B cell (primary cell): ENCODE measurements around the gene IMP3. TPM values are rescaled to one million over a fixed set of nuclear protein-coding genes. Genes with fewer than 3 reads are reported as not detected.

Source experiments
- ATAC-seq: fragments of 200-7000 bp; cut with Tn5 transposase; one replicate; pipeline ENCODE4 v1.10.0; 2021; ENCODE audit warnings: low read depth, mild to moderate bottlenecking, moderate number of reproducible peaks, moderate library complexity
- CTCF ChIA-PET: fragments of 350-600 bp; sonication (Branson Sonifier 250); formaldehyde crosslinking; loops from one replicate; lab custom pipeline; 2021; ENCODE audit warnings: antibody characterized with exemption, inconsistent platforms; lab: Charles Lee
- POLR2A ChIA-PET: fragments of 350-600 bp; sonication (Branson Sonifier 250); formaldehyde crosslinking; loops from one replicate; lab custom pipeline; 2021; ENCODE audit warnings: antibody characterized with exemption; lab: Charles Lee
- DNase-seq: peaks from one replicate; pipeline ENCODE4 v3.0.0; 2013
- H2AFZ ChIP-seq: 2 replicates; pipeline ENCODE4 v1.6.1; 2012; ENCODE audit warnings: mild to moderate bottlenecking, low read depth, low read length; ENCODE audit not compliant: insufficient read depth, poor library complexity, severe bottlenecking
- H3K27ac ChIP-seq, 2 donors: 1 replicate in 1 of 2; 2 replicates in 1 of 2; pipeline ENCODE4 v1.5.1; 2012 to 2013; ENCODE audit warnings: low read length in 2 of 2, mild to moderate bottlenecking in 2 of 2, moderate library complexity in 1 of 2
- H3K27me3 ChIP-seq, 4 experiments: fragments of 200-600 bp in 1 of 4; sonication (generic) in 1 of 4; replicated peaks in 1 of 4; 1 replicate in 2 of 4; 2 replicates in 2 of 4; pipeline versions ENCODE4 v1.6.1 to v1.7.0; 2013 to 2016; ENCODE audit warnings: low read length in 3 of 4, mild to moderate bottlenecking in 2 of 4, mixed read lengths in 1 of 4, moderate library complexity in 1 of 4; ENCODE audit not compliant: insufficient read depth in 4 of 4, control insufficient read depth in 3 of 4; ENCODE audit errors: control extremely low read depth in 1 of 4
- H3K36me3 ChIP-seq, 2 experiments: replicated peaks in 1 of 2; 1 replicate in 1 of 2; 2 replicates in 1 of 2; pipeline versions ENCODE4 v1.6.1 to v1.7.1; 2013; ENCODE audit warnings: low read length in 1 of 2; ENCODE audit not compliant: insufficient read depth in 2 of 2, control insufficient read depth in 1 of 2; ENCODE audit errors: control extremely low read depth in 1 of 2, extremely low read depth in 1 of 2
- H3K4me1 ChIP-seq, 2 donors: fragments of 200-600 bp in 1 of 2; sonication (generic) in 1 of 2; 1 replicate in 1 of 2; 2 replicates in 1 of 2; pipeline versions ENCODE4 v1.5.1 to v1.6.1; 2013 to 2017; ENCODE audit warnings: low read length in 2 of 2; ENCODE audit not compliant: control insufficient read depth in 2 of 2, insufficient read depth in 2 of 2
- H3K4me2 ChIP-seq: replicated peaks from 2 replicates; pipeline ENCODE3; 2012; ENCODE audit warnings: mild to moderate bottlenecking, low read depth, low read length; ENCODE audit not compliant: poor library complexity, severe bottlenecking
- H3K4me3 ChIP-seq, 5 experiments: fragments of 200-600 bp in 1 of 5; sonication (generic) in 1 of 5; 1 replicate in 3 of 5; 2 replicates in 2 of 5; pipeline versions ENCODE4 v1.5.1 to v1.7.0; 2011 to 2016; ENCODE audit warnings: low read length in 4 of 5, mild to moderate bottlenecking in 4 of 5, low read depth in 2 of 5, control low read depth in 1 of 5, moderate library complexity in 1 of 5; ENCODE audit not compliant: insufficient read depth in 1 of 5; ENCODE audit errors: control extremely low read depth in 1 of 5, extremely low read depth in 1 of 5
- H3K79me2 ChIP-seq: fragments of 200-600 bp; sonication (generic); one replicate; pipeline ENCODE4 v1.6.0; 2016; ENCODE audit warnings: low read length; ENCODE audit not compliant: control insufficient read depth, insufficient read depth
- H3K9ac ChIP-seq: fragments of 200-600 bp; sonication (generic); 2 replicates; pipeline ENCODE4 v1.6.1; 2017; ENCODE audit warnings: mild to moderate bottlenecking, low read length, moderate library complexity
- H3K9me3 ChIP-seq, 3 donors: one replicate each; pipeline versions ENCODE4 v1.6.1 to v1.7.1; 2013; ENCODE audit warnings: low read length in 2 of 3; ENCODE audit not compliant: control insufficient read depth in 2 of 3, insufficient read depth in 1 of 3; ENCODE audit errors: control extremely low read depth in 1 of 3
- H4K20me1 ChIP-seq: 2 replicates; pipeline ENCODE4 v1.6.0; 2012; ENCODE audit warnings: mild to moderate bottlenecking, low read length; ENCODE audit not compliant: insufficient read depth, control insufficient read depth, poor library complexity, severe bottlenecking
- H3K27ac Mint-ChIP-seq: one replicate; pipeline ENCODE4 v1.8.0; 2021; ENCODE audit warnings: mixed read lengths
- H3K27me3 Mint-ChIP-seq: one replicate; pipeline ENCODE4 v1.8.0; 2021; ENCODE audit warnings: mixed read lengths
- H3K4me1 Mint-ChIP-seq: one replicate; pipeline ENCODE4 v1.8.0; 2021; ENCODE audit warnings: mixed read lengths
- H3K4me3 Mint-ChIP-seq: one replicate; pipeline ENCODE4 v1.8.0; 2021; ENCODE audit warnings: mixed read lengths
- H3K9me3 Mint-ChIP-seq: one replicate; pipeline ENCODE4 v1.8.0; 2022; ENCODE audit warnings: mixed read lengths; ENCODE audit not compliant: insufficient read depth
- EZH2 ChIP-seq: IDR thresholded peaks from 2 replicates; pipeline ENCODE4 v1.6.1; 2012; ENCODE audit warnings: borderline replicate concordance, low read depth, mild to moderate bottlenecking, moderate library complexity, low read length; ENCODE audit not compliant: insufficient read depth, poor library complexity, severe bottlenecking
- WGBS: methylation state at CpG from one replicate; pipeline ENCODE4 v1.1.5; 2013; ENCODE audit warnings: missing lambda C conversion rate; ENCODE audit not compliant: insufficient coverage; 5-methylcytosine and 5-hydroxymethylcytosine counted together
- intact Hi-C: fragments of 100-400 bp; cut with micrococcal nuclease; formaldehyde crosslinking; loops from one replicate; pipeline ENCODE4 v1.10.0; 2022
- polyA plus RNA-seq: library from polyadenylated mRNA; depleted of rRNA; stranded (reverse); fragments of >200 nt; gene quantifications from 2 replicates; pipeline ENCODE4 v1.2.3, GENCODE V29; 2012
- total RNA-seq, 2 donors: library from RNA; stranded (reverse); fragments of 120-200 nt in 1 of 2; gene quantifications; 1 replicate in 1 of 2; 2 replicates in 1 of 2; pipeline versions ENCODE4 v1.2.3 to v1.2.4, GENCODE V29; 2013 to 2022
- TF ChIP-seq, protein P1 (sequence below): fragments of 200-600 bp; IDR thresholded peaks from one replicate; pipeline ENCODE4 v1.8.0; 2022; ENCODE audit warnings: antibody characterized with exemption, mild to moderate bottlenecking

IMP3 gene
- total and polyA plus RNA-seq, 2 donors (not counting 1 experiment from before 2014, with no cell fraction given), result 60.8 to 85.1 TPM

DNA sequence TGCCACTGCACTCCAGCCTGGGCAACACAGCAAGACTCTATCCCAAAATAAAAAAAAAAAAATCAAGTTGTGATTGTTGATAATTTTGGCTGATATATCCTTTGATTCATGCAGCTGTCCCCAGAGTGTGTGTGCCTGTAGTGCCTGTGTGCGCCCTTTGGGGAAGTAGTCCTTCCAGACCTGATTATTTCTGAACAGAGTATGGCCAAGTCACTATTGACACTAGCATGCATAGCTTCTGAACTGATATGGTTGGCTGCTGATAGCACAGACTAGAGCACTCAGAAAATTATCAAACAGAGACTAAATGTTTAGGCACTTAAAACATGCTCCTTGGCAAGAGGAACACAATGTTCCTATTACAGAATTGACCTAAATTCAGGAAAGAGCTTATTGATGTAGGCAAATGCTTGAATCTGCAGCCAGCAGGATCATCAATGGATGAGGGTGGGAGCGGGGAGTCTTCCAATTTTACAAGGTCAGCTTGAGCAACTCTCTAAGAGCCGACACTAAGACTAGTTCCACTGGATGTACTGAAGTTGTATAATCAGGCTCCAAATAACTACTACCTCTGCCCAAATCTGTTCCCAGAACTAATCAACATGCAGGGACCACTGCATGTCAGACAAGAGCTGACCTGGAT, 43.2 kb downstream of the IMP3 start:
- Mint-ChIP-seq H3K9me3 (no peaks in the 10 kb centered on the region), H3K4me1 (no peaks in the 10 kb centered on the region), H3K27ac (no peak overlapping the region), H3K4me3 (no peak overlapping the region), H3K27me3 (no peaks in the 10 kb centered on the region)
- ATAC-seq (no peak), DNase-seq (no peak)
- TF ChIP-seq, protein P1, sequence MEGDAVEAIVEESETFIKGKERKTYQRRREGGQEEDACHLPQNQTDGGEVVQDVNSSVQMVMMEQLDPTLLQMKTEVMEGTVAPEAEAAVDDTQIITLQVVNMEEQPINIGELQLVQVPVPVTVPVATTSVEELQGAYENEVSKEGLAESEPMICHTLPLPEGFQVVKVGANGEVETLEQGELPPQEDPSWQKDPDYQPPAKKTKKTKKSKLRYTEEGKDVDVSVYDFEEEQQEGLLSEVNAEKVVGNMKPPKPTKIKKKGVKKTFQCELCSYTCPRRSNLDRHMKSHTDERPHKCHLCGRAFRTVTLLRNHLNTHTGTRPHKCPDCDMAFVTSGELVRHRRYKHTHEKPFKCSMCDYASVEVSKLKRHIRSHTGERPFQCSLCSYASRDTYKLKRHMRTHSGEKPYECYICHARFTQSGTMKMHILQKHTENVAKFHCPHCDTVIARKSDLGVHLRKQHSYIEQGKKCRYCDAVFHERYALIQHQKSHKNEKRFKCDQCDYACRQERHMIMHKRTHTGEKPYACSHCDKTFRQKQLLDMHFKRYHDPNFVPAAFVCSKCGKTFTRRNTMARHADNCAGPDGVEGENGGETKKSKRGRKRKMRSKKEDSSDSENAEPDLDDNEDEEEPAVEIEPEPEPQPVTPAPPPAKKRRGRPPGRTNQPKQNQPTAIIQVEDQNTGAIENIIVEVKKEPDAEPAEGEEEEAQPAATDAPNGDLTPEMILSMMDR, result no peak
- WGBS, result 100% methylated on average over 1 of the region's 3 CpGs
- peaks cover 12 to 60% of the 10 kb centered on the region in 2 experiments for H3K36me3 ChIP-seq
- H3K27me3 ChIP-seq, result no peaks in the 10 kb centered on the region
- H3K9me3 ChIP-seq, result no peaks in the 10 kb centered on the region
- H3K4me2 ChIP-seq, result no peak overlapping the region
- no peaks in the 10 kb centered on the region for H3K79me2 ChIP-seq
- H4K20me1 ChIP-seq, result no peaks in the 10 kb centered on the region
- no peak overlapping the region for H3K27ac ChIP-seq
- ChIA-PET POLR2A (no interaction called here), CTCF (interaction anchor here (1.5 kb wide), 1 partner anchor 18 kb away, joined by 4 read pairs; the partner anchor contains the start of gene PTPN9)
- no peaks in the 10 kb centered on the region for H3K4me1 ChIP-seq
- intact Hi-C loops, result no loop called here
- no peak overlapping the region for H2AFZ ChIP-seq
- no peak overlapping the region for H3K4me3 ChIP-seq
- no peak overlapping the region for H3K9ac ChIP-seq

DNA sequence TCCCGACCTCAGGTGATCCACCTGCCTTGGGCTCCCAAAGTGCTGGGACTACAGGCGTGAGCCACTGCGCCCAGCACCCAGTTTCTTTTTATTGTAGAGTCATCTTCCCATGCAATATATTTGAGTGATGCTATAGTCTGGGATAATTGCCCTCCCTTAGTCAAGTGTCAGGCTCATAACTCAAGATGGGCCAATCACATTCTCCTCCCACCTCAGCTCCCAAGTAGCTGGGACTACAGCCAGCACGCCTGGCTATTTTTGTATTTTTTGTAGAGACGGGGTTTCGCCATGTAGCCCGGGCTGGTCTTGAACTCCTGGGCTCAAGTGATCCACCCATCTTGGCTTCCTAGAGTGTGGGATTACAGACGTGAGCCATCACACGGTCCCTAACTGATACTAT, 45.7 kb downstream of the IMP3 start:
- no peaks in the 10 kb centered on the region for H3K79me2 ChIP-seq
- no peak overlapping the region for H3K27ac Mint-ChIP-seq

More for the DNA sequence above, 45.7 kb downstream of the IMP3 start:
- Histone ChIP-seq H3K4me1 (no peaks in the 10 kb centered on the region), H3K9ac (no peak overlapping the region), H4K20me1 (no peaks in the 10 kb centered on the region), H2AFZ (no peak overlapping the region), H3K27ac (no peak overlapping the region), H3K36me3 (peaks cover 10 to 48% of the 10 kb centered on the region in 2 experiments), H3K4me2 (no peak overlapping the region), H3K9me3 (no peaks in the 10 kb centered on the region), H3K4me3 (no peak overlapping the region), H3K27me3 (no peaks in the 10 kb centered on the region)
- H3K4me1 Mint-ChIP-seq, result no peaks in the 10 kb centered on the region
- no peak overlapping the region for H3K4me3 Mint-ChIP-seq
- DNase-seq (no peak), ATAC-seq (no peak)
- intact Hi-C loops, result no loop called here
- TF ChIP-seq EZH2, result no peak
- TF ChIP-seq, protein P1, result no peak
- ChIA-PET CTCF (no interaction called here), POLR2A (no interaction called here)
- H3K27me3 Mint-ChIP-seq, result no peaks in the 10 kb centered on the region
- H3K9me3 Mint-ChIP-seq, result no peaks in the 10 kb centered on the region
- 93% methylated on average over 7 of the region's 9 CpGs for WGBS
